ENCODE measurements around the gene SMG1.
A peak's percentile ranks its signal among the peaks of the same experiment; 100 is the strongest.
"Not testable (repeated sequence)": the region's sequence is repeated elsewhere in the genome, so short reads cannot be mapped to it uniquely, and the experiment has no call there.

SMG1 gene

DNA sequence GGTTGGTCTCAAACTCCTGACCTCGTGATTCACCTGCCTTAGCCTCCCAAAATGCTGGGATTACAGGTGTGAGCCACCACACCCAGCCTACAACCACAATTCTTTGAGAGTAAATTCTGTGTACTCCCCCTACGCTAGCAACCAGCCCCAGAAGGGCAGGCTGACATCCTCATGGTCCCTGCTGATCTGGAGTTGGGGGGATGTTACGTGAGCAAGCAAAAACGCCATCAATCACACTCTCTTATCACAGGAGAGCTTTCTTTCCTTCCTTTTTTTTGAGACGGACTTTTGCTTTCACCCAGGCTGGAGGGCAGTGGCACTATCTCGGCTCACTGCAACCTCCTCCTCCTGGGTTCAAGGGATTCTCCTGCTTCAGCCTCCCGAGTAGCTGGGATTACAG lies 154.0 kb downstream of the SMG1 start:
- not testable (repeated sequence) for DNase-seq (ENCODE audit: low read depth in 1 of 2, low spot score in 1 of 2)

DNA sequence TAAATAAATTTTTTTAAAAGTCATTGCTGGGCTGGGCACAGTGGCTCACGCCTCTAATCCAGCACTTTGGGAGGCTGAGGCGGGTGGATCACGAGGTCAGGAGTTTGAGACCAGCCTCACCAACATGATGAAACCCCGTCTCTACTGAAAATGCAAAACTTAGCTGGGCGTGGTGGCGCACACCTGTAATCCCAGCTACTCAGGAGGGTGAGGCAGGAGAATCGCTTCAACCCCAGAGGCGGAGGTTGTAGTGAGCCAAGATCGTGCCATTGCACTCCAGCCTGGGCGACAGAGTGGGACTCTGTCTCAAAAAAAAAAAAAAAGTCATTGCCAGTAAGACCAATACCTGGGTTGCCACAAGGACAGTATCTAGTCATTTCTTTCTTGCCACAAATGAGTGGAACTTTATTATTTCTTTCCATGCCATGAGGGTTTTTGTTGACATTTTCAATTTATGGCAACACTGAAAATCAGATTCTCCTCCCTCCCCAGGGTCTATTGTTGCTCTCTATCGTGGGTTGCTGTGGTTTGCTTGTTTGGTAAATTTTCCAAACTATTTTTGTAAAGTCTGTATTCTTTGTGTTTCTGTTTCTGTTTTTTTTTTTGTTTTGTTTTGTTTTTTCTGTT lies 155.8 kb downstream of the SMG1 start:
- DNase-seq (ENCODE audit: low read depth in 1 of 2, low spot score in 1 of 2), result not testable (repeated sequence)

DNA sequence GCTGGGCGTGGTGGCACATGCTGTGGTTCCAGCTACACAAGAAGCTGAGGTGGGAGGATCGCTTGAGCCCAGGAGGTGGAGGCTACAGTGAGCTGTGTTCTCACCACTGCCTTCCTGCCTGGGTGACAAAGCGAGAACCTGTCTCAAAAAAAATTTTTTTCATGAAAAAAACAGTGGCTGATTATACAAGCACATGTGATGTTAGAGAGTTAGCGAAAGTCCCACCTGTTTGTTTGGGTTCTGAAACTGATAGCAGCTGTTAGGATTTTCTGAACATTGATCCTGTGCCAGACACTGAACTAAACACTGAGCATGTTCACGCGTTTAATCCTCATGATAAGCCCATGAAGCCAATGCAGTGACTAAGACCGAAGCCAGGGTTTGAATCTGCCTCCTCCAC lies 159.0 kb downstream of the SMG1 start:
- DNase-seq (ENCODE audit: low read depth in 1 of 2, low spot score in 1 of 2), result not testable (repeated sequence)

DNA sequence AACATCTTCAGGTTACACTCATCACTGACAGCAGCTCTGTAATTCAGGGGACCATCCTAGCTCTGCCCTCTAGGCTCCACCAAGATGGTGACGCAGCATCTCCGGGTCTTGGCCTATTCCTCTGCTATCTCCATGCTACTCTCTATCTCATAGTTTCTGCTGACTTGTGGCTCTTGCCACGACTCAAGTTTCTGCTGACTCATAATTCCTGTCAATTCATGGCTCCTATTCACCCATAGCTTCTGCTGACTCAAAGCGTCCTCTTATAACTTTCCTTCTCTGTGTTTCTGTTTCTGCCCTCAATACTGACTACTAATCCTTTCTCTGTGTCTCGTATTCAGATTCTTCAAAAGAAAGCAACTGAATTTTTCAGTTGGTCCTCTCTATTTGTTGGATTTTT lies 163.5 kb downstream of the SMG1 start:
- not testable (repeated sequence) for DNase-seq (ENCODE audit: low read depth in 1 of 2, low spot score in 1 of 2)

DNA sequence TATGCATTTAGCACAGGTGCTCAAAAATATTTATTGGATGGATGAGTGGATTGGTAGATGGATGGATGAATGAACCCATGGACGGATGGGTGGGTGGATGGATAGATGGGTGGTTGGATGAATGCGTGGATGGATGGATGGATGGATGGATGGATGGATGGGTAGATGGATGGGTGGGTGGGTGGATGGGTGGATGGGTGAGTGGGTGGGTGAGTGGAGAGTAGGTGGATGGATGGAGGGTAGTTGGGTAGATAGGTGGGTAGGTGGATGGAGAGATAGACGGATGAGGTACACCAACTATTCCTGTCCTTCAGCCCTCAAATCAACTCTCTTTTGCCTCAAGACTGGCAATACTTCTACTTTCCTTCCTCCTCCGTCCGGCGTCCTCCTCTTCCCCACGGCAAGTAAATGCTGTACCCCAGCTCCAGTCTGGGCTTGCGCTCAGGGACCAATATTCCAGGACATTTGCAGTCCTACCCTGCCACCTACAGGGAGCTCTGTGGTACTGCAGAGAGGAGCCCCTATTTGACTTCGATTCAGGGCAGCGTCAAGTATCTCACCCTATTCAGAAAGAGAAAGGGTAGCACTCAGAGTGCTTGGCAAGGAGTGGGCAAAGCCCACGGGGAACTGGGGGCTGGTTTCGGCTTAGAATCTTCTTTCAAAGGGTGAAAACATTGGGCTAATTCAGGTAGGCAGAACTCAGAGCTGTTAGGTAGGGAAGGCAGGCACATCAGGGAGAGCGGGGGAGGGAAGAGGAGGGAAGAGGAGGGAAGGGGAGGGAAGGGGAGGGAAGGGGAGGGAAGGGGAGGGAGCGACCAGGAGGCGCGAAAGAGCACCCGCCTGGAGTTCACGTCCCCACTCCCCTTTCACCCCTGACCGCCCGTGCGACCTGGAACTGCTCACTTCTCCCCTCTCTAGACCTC lies 166.3 kb downstream of the SMG1 start:
- peak; percentile 18 to 23 for DNase-seq (ENCODE audit: low read depth in 1 of 2, low spot score in 1 of 2)

DNA sequence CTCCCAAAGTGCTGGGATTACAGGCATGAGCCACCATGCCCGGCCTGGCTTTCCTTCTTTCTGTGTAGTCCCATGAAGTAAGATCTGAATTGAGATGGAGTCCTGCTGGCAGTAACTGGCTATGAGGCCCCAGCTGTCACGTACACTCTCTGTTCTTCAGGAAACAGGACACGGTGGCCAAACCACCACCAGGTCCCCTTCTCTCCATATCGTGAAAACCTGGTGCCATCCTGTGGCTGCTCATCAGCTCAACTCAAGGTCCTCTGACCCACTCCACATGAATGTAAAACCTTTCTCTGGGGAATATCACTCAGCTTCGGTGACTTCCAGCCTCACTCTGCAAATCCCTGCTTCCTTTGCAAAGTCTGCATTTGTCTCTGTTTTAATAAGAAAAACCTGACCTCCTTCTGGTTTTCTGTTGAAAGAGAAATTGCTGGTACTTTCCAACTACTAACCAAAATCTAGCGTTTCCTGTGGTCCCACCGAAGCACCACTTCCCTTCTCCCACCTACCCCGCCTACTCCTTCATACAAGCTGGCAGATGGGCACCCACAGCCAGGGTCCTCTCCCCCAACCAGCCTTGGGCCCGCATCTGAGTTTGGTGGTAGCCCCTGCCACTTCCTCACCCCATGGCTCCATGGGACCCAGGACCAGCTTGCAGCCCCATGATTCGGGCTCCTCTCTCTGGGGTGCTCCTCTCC lies 168.1 kb downstream of the SMG1 start:
- not testable (repeated sequence) for DNase-seq (ENCODE audit: low read depth in 1 of 2, low spot score in 1 of 2)

DNA sequence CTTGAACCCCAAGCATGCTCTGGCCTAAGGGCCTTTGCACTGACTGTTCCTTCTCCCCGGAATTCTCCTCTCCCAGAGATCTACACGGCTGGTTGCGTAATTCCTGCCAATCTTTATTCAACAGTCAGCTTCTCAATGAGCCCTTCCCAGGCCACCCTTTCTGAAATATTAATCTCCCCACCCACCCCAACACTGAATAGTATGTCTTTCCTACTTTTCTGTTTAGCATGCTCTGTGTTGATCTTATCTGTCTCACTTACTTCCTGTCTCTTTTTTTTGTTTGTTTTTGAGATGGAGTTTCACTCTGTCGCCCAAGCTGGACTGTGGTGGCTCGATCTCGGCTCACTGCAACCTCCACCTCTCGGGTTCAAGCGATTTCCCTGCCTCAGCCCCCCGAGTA lies 169.6 kb downstream of the SMG1 start:
- DNase-seq (ENCODE audit: low read depth in 1 of 2, low spot score in 1 of 2), result not testable (repeated sequence)

All from activated T-helper 1 cell treated with anti-CD3 and anti-CD28 coated beads, Interleukin-2, amount 50 U/mL, for 16 hours (primary cell).